HFF-Myc (cell line): Measurements from ENCODE around the gene EFCAB11.

Experiments
- DNase-seq: peaks from one replicate; pipeline ENCODE4 v3.0.0-alpha.2; 2011; ENCODE audit warnings: low read depth; ENCODE audit errors: extremely low read depth
- H3K4me3 ChIP-seq: replicated peaks from 2 replicates; pipeline ENCODE4 v1.5.1; 2011; ENCODE audit warnings: low read depth, mild to moderate bottlenecking, control low read depth, low read length
- TF ChIP-seq, protein P1 (sequence below): IDR thresholded peaks from 2 replicates; pipeline ENCODE4 v1.5.1; 2012; ENCODE audit warnings: mild to moderate bottlenecking, low read depth, low read length, control low read depth; ENCODE audit errors: missing control alignments

Gene EFCAB11

DNA sequence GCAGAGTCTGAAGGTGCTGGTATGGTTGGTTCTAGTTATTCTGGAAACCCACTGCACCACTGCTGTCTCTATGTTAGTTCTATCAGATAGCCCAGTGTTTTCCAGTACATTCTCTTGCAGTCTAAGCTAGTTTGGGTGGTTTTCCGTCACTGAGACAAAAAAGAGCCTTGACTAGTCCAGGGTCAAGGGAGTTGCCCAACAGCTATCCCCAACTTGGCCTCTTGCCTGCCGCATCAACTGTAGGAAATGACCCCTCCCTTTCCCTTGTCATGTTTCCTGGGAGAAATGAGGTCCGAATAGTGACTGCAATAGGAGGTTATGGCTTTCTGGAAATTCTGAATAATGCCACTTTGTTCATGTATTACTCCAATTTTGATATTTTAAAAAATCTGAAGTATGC, 160.4 kb downstream of the EFCAB11 start:
- TF ChIP-seq, protein P1, sequence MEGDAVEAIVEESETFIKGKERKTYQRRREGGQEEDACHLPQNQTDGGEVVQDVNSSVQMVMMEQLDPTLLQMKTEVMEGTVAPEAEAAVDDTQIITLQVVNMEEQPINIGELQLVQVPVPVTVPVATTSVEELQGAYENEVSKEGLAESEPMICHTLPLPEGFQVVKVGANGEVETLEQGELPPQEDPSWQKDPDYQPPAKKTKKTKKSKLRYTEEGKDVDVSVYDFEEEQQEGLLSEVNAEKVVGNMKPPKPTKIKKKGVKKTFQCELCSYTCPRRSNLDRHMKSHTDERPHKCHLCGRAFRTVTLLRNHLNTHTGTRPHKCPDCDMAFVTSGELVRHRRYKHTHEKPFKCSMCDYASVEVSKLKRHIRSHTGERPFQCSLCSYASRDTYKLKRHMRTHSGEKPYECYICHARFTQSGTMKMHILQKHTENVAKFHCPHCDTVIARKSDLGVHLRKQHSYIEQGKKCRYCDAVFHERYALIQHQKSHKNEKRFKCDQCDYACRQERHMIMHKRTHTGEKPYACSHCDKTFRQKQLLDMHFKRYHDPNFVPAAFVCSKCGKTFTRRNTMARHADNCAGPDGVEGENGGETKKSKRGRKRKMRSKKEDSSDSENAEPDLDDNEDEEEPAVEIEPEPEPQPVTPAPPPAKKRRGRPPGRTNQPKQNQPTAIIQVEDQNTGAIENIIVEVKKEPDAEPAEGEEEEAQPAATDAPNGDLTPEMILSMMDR, result no peak
- H3K4me3 ChIP-seq, result no peak overlapping the region

DNA sequence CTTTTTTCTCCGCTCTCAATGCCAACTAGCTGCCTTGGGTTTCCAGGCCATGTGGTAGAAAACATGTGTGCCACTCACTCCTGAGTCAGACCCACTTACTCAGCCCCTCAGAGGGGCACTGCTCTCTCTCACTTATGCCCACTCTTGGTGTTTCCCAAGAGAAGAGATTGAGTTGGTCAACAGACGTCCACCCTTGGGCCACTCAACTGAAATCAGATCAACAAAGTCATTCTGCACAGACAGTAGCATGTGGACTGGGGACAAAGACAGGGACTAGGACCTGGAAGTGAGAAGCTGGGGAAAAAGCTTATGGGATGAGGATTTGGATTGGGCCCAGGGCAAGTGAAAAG, 161.2 kb downstream of the EFCAB11 start:
- TF ChIP-seq, protein P1, result no peak
- no peak for DNase-seq
- H3K4me3 ChIP-seq, result no peak overlapping the region

More for the DNA sequence above, 160.4 kb downstream of the EFCAB11 start:
- DNase-seq, result no peak

DNA sequence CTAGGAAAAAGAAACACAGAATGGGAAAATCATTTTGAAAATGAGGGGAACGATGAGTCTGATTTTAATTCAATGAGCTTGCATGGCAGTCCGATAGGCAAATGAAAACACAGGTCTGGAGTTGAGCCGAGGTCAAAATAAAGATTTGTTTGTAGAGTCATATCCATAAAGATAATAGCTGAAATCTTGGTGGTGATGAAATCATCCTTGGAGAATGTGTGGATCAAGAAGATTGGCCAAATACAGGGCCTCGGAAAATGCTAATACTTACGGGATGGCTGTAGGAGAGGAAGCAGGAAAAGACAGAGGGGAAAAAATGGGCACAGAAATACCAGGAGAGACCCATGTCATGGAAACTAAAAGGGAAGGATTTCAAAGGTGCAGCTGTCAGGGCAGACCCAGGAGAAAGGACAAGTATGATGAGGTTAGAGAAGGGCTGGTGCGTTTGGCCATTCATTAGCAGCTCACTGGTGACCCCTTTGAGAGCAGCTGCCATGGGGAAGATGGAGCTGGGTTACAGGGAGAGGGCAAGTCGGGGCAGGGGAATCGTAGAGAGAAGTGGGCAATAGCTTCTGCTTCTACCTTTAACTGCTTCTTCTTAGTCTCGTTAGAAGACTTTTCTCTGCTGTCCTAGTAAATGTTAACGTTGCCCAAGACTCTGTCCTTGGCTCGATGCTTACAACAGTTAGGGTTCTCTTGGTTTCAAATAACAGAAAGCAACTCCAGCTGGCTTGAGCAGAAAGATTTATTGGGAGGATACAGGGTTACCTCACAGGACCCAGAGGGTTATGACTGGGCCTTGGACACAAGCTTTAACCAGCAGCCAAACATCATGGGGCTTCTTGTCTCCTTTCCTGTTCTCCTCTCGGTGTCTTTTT, 161.8 kb downstream of the EFCAB11 start:
- H3K4me3 ChIP-seq, result no peak overlapping the region
- DNase-seq, result no peak
- TF ChIP-seq, protein P1, result no peak

DNA sequence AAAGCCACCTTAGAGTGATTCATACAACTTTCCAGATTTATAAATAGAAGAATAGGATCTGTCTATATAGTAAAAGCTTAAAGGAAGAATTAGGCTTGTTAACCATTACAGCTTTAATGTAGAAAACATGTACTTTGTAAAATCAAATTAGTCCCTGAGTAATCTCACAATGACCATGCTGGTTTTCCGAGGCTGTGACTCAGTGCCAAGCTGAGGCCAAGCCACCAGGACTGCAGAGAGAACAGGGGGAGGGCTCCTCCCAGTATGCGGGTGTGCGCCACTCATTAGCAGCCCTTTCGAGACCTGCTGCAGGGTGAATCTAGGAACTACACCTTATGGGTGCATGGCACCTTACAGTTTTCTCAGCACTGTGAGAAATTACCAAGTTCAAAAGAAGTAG, 167.0 kb downstream of the EFCAB11 start:
- TF ChIP-seq, protein P1, result no peak

DNA sequence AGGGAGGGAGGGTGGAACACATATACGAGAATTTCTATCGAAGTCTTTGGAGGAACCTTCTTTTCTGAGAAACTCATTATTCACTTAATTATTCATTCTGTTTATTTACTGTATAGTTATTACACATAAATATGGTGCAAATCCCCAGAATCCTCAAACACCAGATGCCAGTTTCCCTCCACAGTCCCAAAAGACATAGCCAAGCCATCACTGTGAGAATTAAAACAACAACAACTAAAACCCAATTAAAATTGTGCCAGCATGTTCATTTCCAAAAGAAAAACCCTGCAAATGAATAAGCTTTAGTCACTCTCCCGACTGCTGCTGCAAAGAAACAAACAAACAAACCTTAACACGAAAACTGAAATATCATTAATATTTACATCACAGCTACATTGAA, 173.5 kb downstream of the EFCAB11 start:
- no peak for DNase-seq
- H3K4me3 ChIP-seq, result no peak overlapping the region
- TF ChIP-seq, protein P1, result no peak

More for the DNA sequence above, 167.0 kb downstream of the EFCAB11 start:
- H3K4me3 ChIP-seq, result no peak overlapping the region
- no peak for DNase-seq

DNA sequence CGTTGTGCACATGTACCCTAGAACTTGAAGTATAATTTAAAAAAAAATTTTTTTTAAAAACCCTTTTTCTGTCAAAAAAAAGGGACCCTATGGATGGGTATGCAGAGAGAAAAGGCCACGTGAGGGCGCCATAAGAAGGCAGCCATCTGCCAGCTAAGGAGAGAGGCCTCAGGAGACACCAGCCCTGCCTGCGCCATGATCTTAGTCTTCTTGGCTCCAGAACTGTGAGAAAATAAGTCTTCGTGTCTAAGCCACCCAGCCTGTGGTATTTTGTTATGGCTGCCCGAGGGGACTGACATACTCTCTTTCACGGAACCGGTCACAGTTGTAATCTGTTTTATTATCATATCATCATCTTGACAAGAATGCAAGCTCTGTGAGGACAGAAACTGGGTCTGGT, 174.8 kb downstream of the EFCAB11 start:
- H3K4me3 ChIP-seq, result no peak overlapping the region
- TF ChIP-seq, protein P1, result no peak
- DNase-seq, result no peak

DNA sequence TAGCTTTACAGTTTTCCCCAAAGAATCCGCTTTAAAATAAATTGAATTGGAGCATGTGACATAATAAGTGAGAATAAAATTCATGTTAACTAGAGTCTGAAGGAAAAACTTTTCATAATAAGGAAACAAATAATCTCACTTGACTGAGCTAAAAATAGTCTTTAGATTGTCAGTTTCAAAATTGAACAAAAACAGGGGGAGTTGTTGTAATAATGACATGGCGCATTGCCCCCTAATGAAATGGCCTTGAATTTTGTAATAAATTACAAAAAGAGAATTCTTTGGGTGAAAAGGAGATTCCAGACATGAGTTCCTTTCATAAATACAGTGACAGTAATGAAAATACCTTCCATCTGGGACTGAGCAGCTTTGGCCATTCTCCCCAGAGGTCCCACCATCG, 178.6 kb downstream of the EFCAB11 start:
- TF ChIP-seq, protein P1, result no peak

More for the DNA sequence above, 178.6 kb downstream of the EFCAB11 start:
- H3K4me3 ChIP-seq, result no peak overlapping the region
- no peak for DNase-seq
